HG03135 (cell line): ENCODE measurements around the gene MRPL4.
"Not testable (repeated sequence)": the region's sequence is repeated elsewhere in the genome, so short reads cannot be mapped to it uniquely, and the experiment has no call there.

Source experiments
- ATAC-seq: cut with Tn5 transposase; IDR thresholded peaks from one replicate; pipeline ENCODE4 v1.9.1; 2021; ENCODE audit warnings: mild to moderate bottlenecking, moderate library complexity; ENCODE audit not compliant: unreplicated experiment

The MRPL4 gene

DNA sequence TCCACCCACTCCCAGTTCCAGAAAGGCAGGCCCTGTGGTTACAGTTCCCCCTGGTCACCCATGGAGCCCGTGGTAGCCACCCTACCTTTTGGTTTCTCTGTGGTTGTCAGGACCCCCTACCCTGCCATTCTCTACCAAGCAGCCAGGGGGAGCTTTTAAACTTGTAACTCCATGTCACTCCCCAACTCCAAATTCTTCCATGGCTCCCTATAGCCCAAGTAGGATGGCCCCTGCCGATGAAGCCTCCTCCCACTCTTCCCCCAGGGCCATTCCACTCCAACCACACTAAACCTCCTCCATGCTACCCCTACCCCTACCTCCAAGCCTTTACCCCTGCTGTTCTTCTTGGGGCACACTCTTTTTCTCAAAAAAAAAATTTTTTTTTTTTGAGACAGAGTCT lies 23.1 kb upstream of the MRPL4 start:
- ATAC-seq, result no peak

GRCh38 chr19:10230173-10230860 lies 21.7 kb upstream of the MRPL4 start:
- ATAC-seq, result peak; percentile 20

DNA sequence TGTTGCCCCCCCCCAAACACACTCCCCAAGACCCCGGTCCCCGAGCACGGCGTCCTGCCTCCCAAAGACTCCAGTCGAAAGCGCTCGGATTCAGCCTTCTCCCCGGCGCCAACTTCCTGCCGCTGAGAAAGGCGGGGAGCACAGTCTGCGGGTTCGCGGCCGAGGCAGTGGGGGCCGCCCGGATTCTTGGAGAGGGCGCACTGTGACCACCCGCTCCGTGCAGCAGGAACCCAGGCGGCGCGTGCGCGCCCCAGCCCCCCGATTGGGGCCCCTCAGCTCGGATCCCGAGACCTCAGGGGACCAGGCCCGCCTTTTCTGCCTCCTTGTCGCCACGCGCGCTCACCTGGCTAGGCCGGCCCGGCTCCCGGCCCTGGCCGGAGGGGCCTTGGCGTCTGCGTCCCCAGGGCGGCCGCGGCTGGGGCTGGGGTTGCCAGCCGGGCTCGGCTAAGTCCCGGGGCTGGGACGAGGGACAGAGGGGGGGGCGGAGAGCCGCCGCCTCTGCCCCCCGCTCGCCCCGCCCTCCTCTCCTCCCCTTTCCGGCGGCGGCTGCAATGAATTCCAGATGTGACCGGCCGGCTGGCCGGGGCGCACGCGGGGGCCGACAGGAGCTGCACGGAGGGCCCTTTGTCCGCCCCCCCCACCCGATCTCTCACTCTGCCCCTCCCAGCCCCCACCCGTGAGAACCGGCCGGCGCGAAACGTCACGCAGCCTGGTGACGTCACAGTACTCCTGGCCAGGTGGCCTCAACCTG lies 21.0 kb upstream of the MRPL4 start, which contains the start of gene S1PR2:
Gene S1PR2, minus strand, starts transcription at position 471 of the 751 bp plus-strand sequence. CDS start 6,426 bp downstream, outside the sequence.
- peak; percentile 46 for ATAC-seq

- peak; percentile 20 for ATAC-seq
These were observed 20.3 kb upstream of the MRPL4 start for GRCh38 chr19:10231612-10232228.

DNA sequence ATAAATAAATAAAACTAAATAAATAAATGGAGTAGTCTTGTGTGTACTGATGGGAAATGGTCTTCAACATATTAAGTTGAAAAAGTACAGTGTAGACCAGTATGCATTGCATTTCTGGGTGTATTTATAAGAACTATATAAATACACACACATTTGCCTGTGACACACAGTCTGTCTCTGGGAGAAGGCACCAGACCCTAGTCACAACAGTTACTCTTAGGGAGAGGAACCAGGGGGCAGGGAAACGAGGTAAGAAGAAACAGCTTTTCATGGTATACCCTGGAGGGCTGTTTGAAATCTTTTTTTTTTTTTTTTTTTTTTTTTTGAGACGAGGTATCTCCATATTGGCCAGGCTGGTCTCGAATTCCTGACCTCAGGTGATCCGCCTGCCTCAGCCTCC lies 18.1 kb upstream of the MRPL4 start:
- no peak for ATAC-seq

- no peak for ATAC-seq
These were observed 17.0 kb upstream of the MRPL4 start for GRCh38 chr19:10235003-10235402.

- not testable (repeated sequence) for ATAC-seq
These were observed 16.6 kb upstream of the MRPL4 start for GRCh38 chr19:10235409-10235808.

- ATAC-seq, result no peak
These were observed 14.3 kb upstream of the MRPL4 start for GRCh38 chr19:10237702-10238101.

DNA sequence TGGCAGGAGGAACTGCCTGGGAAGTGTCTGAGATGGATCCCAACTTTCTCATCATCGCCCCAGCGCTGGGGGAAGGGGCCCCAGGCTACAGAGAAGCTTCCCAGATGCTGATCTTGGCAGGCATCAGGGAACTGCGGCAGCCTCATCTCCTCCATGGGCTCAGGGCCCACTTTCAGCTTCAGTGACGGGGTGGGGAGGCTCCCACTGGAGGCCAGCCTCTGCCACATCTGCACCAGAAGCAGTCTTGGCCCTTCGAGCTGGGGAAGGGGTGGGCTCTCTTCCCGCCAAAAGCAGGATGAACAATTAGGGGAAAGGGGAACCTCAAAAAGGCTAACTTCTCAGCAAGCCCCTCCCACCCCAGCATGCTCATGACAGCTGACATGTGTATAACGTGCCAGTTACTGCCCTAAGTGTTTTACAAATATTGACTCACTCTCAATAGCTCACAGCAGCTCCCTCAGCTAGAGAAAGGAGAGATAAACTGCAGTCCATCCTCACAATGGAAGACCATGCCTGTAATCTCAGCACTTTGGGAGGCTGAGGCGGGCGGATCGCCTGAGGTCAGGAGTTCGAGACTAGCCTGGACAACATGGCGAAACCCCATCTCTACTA lies 13.7 kb upstream of the MRPL4 start:
- ATAC-seq, result no peak

DNA sequence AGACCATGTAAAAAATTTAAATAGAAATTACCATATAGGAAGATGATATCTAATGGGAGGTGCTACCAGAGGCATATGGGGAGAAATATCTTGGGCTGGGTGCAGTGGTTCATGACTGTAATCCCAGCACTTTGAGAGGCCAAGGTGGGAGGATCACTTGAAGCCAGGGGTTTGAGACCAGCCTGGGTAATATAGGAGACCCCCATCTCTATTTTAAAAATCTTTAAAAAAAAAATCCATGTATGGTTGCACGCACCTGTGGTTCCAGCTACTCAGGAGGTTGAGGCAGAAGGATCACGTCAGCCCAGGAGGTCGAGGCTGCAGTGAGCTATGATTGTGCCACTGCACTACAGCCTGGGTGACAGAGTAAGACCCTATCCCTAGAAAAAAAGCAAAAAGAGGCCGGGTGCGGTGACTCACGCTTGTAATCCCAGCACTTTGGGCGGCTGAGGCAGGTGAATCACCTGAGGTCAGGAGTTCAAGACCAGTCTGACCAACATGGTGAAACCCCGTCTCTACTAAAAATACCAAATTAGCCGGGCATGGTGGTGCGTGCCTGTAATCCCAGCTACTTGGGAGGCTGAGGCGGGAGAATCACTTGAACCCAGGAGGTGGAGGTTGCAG lies 10.1 kb upstream of the MRPL4 start:
- not testable (repeated sequence) for ATAC-seq

DNA sequence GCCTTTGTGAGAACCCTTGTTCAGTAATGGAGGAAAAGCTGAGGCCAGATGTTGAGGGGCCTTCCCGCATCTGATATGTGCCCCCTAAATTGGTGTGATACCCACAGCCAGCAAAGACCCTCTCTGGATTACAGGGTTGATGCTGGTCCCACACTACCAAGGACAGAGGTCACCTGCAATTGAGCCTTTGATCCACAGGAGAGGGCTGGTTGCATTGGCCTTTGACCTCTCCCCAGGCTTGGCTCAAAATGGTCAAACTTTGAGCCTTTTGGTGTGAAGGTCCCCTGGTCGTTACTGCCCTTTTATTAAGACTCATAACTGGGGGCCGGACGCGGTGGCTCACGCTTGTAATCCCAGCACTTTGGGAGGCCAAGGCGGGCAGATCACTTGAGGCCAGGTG lies 8.4 kb upstream of the MRPL4 start:
- ATAC-seq, result no peak

DNA sequence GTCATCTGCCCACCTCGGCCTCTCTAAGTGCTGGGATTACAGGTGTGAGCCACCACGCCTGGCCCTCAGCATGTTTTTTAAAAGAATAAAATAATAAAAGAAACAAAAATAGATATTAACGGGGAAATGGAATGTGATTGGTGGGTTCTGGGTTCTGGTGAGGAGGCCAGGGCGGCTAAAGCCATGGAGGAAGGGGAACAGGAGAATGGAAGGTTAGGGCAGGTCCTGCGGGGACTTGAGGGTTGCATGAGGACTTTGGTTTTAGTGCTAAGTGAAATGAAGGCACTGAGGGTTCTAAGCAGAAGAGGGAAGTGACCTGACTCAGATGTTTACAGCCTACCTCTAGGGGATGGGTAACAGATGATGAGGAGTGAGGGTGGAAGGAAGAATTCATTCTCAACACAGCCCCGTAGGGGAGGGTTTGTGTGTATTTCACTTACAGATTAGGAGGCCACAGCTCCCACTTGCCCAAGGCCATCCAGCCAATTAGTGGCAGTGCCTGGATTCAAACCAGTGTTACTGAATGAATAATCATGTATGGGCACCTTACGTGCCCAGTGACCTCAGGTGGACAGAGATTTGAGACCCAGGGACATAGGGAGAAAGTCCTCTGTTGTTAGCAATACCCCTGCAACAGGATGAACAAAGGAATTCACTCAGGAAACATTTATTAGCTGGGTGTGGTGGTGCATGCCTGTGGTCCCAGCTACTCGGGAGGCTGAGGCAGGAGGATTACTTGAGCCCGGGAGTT lies 6.7 kb upstream of the MRPL4 start:
- no peak for ATAC-seq

DNA sequence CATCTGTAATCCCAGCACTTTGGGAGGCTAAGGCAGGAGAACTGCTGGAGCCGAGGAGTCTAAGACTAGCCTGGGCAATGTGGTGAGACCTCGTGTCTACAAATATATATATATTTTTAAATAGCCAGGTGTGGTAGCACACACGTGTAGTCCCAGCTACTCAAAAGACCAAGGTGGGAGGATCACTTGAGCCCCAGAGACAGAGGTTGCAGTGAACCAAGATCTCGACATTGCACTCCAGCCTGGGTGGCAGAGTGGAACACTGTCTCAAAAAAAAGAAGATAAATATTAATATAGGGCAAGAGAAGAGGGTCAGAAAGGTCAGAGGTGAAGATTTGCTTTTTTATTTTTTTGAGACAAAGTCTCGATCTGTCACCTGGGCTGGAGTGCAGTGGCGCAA lies 5.5 kb upstream of the MRPL4 start:
- ATAC-seq, result no peak

GRCh38 chr19:10252707-10253106 lies 693 bp downstream of the MRPL4 start:
- no peak for ATAC-seq

- ATAC-seq, result no peak
These were observed 2.2 kb downstream of the MRPL4 start for GRCh38 chr19:10254244-10254643.

- no peak for ATAC-seq
These were observed 3.3 kb downstream of the MRPL4 start for GRCh38 chr19:10255358-10255757.

- no peak for ATAC-seq
These were observed 4.5 kb downstream of the MRPL4 start for GRCh38 chr19:10256551-10256950.

GRCh38 chr19:10256970-10257615 lies 5.1 kb downstream of the MRPL4 start:
- no peak for ATAC-seq

DNA sequence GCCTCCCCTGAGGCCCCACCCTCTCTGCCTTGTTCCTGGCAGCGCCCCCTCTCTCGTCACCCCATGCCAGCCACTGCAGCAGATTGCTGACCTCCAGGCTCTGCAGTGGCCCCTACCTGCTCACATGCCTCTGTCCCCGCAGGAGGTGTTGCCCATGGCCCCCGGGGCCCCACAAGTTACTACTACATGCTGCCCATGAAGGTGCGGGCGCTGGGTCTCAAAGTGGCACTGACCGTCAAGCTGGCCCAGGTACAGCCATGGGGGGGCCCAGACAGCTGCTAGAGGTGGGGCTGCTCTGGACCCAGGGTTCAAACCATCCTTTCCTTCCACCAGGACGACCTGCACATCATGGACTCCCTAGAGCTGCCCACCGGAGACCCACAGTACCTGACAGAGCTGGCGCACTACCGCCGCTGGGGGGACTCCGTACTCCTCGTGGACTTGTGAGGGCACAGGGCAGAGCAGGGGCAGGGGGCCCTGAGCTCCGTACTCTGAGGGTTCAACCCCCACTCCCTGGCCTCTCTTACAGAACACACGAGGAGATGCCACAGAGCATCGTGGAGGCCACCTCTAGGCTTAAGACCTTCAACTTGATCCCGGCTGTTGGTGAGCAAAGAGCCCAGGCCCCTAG lies 6.2 kb downstream of the MRPL4 start:
- no peak for ATAC-seq
